ENCODE measurements around the gene SIRT2. TPM values are rescaled to one million over a fixed set of nuclear protein-coding genes. Genes with fewer than 3 reads are reported as not detected.
"Not testable (repeated sequence)": the region's sequence is repeated elsewhere in the genome, so short reads cannot be mapped to it uniquely, and the experiment has no call there.

Gene SIRT2
- polyA plus RNA-seq, 1 donor (not counting 4 experiments of a cell fraction or from before 2014, with no cell fraction given) = 46.6 TPM

DNA sequence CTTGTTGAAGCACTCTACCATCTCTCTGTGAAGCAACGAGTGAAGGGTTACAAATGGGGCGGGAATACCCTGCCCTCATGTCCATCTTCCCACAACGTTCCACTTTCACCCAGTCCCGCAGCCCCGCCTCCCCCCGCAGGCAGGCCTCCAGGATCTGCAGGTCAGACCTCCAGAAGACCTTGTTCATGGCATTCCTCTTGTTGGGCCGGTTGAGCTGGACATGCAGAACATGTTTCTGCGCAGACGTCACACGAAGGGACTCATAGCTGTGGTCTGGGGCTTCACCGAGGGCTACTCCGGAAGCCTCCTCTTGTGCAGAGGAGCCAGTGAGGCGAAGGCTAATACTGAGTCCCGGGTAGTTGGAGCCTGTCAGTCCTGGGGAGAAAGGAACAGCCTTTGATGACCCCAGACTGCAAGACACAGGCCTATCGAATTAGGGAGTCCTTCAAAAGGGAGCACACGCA, 68.2 kb downstream of the SIRT2 start:
- Histone ChIP-seq H3K4me1 (ENCODE audit: control insufficient read depth, extremely low read depth, insufficient read depth, low read length) (peaks cover 22% of the 10 kb centered on the region), H3K36me3 (ENCODE audit: control insufficient read depth in 2 of 2, extremely low read depth in 1 of 2, insufficient read depth in 2 of 2, low read length in 2 of 2) (peaks cover 4 to 7% of the 10 kb centered on the region in 2 experiments), H3K9me3 (ENCODE audit: control insufficient read depth, low read depth, low read length) (no peaks in the 10 kb centered on the region), H2AFZ (ENCODE audit: control insufficient read depth, low read length) (peak overlapping the region; percentile 92), H3K9me1 (ENCODE audit: control insufficient read depth, extremely low read depth, insufficient read depth, low read length) (peaks cover 2% of the 10 kb centered on the region), H3K9ac (ENCODE audit: control insufficient read depth, extremely low read depth, insufficient read depth, low read length) (peak overlapping the region; percentile 77), H3K27me3 (ENCODE audit: control insufficient read depth, extremely low read depth, insufficient read depth, low read length) (no peaks in the 10 kb centered on the region), H3K79me2 (ENCODE audit: control insufficient read depth, insufficient read depth, low read length) (no peaks in the 10 kb centered on the region), H3K4me3 (ENCODE audit: control insufficient read depth in 2 of 3, extremely low read depth in 1 of 3, insufficient read depth in 2 of 3, low read depth in 1 of 3, low read length in 3 of 3) (peak overlapping the region; percentile 53 to 77 (median 63)), H4K20me1 (ENCODE audit: control insufficient read depth, extremely low read depth, insufficient read depth, low read length) (no peaks in the 10 kb centered on the region), H3K27ac (ENCODE audit: control insufficient read depth, insufficient read depth, low read length) (peak overlapping the region; percentile 73), H3K4me2 (ENCODE audit: control insufficient read depth, extremely low read depth, insufficient read depth, low read depth, low read length) (peak overlapping the region; percentile 81)
- FAIRE-seq (peak; percentile 51), DNase-seq (ENCODE audit: low read depth, low spot score) (no peak)
- no peak for TF ChIP-seq EZH2 (IDR thresholded peaks at IDR 0.05; ENCODE audit: low read length)
- TF ChIP-seq CTCF (optimal IDR thresholded peaks at IDR 0.05 in 1 of 3, IDR thresholded peaks at IDR 0.05 in 1 of 3, conservative IDR thresholded peaks at IDR 0.05 in 1 of 3; ENCODE audit: extremely low read depth in 1 of 3, insufficient read depth in 2 of 3, low read length in 3 of 3) = no peak
- dilution Hi-C loops (cut with MboI; ENCODE audit: extremely low pct_ligation_motif_present, low sequenced_read_pairs) = no loop called here

GRCh38 chr19:38830039-38830733, 69.2 kb downstream of the SIRT2 start:
- no peaks in the 10 kb centered on the region for H3K9me3 ChIP-seq (ENCODE audit: control insufficient read depth, low read depth, low read length)
- no peak for FAIRE-seq
- no peak overlapping the region for H3K4me3 ChIP-seq (ENCODE audit: control insufficient read depth in 2 of 3, extremely low read depth in 1 of 3, insufficient read depth in 2 of 3, low read depth in 1 of 3, low read length in 3 of 3)
- no peaks in the 10 kb centered on the region for H3K27me3 ChIP-seq (ENCODE audit: control insufficient read depth, extremely low read depth, insufficient read depth, low read length)
- H3K27ac ChIP-seq (ENCODE audit: control insufficient read depth, insufficient read depth, low read length) = no peak overlapping the region
- H3K9ac ChIP-seq (ENCODE audit: control insufficient read depth, extremely low read depth, insufficient read depth, low read length) = no peak overlapping the region
- H3K4me2 ChIP-seq (ENCODE audit: control insufficient read depth, extremely low read depth, insufficient read depth, low read depth, low read length) = no peak overlapping the region
- DNase-seq (ENCODE audit: low read depth, low spot score) = no peak
- H4K20me1 ChIP-seq (ENCODE audit: control insufficient read depth, extremely low read depth, insufficient read depth, low read length) = no peaks in the 10 kb centered on the region
- H3K36me3 ChIP-seq (ENCODE audit: control insufficient read depth in 2 of 2, extremely low read depth in 1 of 2, insufficient read depth in 2 of 2, low read length in 2 of 2) = peaks cover 0 to 5% of the 10 kb centered on the region in 2 experiments
- no peak overlapping the region for H2AFZ ChIP-seq (ENCODE audit: control insufficient read depth, low read length)
- dilution Hi-C loops (cut with MboI; ENCODE audit: extremely low pct_ligation_motif_present, low sequenced_read_pairs) = no loop called here
- TF ChIP-seq EZH2 (IDR thresholded peaks at IDR 0.05; ENCODE audit: low read length) (no peak), CTCF (optimal IDR thresholded peaks at IDR 0.05 in 1 of 3, IDR thresholded peaks at IDR 0.05 in 1 of 3, conservative IDR thresholded peaks at IDR 0.05 in 1 of 3; ENCODE audit: extremely low read depth in 1 of 3, insufficient read depth in 2 of 3, low read length in 3 of 3) (no peak)
- H3K4me1 ChIP-seq (ENCODE audit: control insufficient read depth, extremely low read depth, insufficient read depth, low read length) = peaks cover 12% of the 10 kb centered on the region
- H3K79me2 ChIP-seq (ENCODE audit: control insufficient read depth, insufficient read depth, low read length) = no peaks in the 10 kb centered on the region
- H3K9me1 ChIP-seq (ENCODE audit: control insufficient read depth, extremely low read depth, insufficient read depth, low read length) = no peaks in the 10 kb centered on the region

DNA sequence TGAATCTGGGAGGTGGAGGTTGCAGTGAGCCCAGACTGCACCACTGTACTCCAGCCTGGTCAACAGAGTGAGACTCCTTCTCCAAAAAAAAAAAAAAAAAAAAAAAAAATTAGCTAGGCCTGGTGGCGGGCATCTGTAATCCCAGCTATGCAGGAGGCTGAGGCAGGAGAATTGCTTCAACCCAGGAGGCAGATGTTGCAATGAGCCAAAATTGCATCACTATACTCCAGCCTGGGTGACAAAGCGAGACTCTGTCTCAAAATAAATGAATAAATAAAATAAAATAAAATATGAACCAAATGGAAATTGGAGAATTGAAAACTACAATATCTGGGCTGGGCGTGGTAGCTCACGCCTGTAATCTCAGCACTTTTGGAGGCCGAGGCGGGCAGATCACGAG, 70.2 kb downstream of the SIRT2 start:
- dilution Hi-C loops (cut with MboI; ENCODE audit: extremely low pct_ligation_motif_present, low sequenced_read_pairs) = not testable (repeated sequence)

More for the DNA sequence above, 70.2 kb downstream of the SIRT2 start:
- H3K36me3 ChIP-seq (ENCODE audit: control insufficient read depth in 2 of 2, extremely low read depth in 1 of 2, insufficient read depth in 2 of 2, low read length in 2 of 2); H3K27ac ChIP-seq (ENCODE audit: control insufficient read depth, insufficient read depth, low read length); DNase-seq (ENCODE audit: low read depth, low spot score); H4K20me1 ChIP-seq (ENCODE audit: control insufficient read depth, extremely low read depth, insufficient read depth, low read length); H3K27me3 ChIP-seq (ENCODE audit: control insufficient read depth, extremely low read depth, insufficient read depth, low read length); H3K9me1 ChIP-seq (ENCODE audit: control insufficient read depth, extremely low read depth, insufficient read depth, low read length); H3K9ac ChIP-seq (ENCODE audit: control insufficient read depth, extremely low read depth, insufficient read depth, low read length); H3K79me2 ChIP-seq (ENCODE audit: control insufficient read depth, insufficient read depth, low read length); H3K4me2 ChIP-seq (ENCODE audit: control insufficient read depth, extremely low read depth, insufficient read depth, low read depth, low read length); H2AFZ ChIP-seq (ENCODE audit: control insufficient read depth, low read length); H3K9me3 ChIP-seq (ENCODE audit: control insufficient read depth, low read depth, low read length); FAIRE-seq; H3K4me3 ChIP-seq (ENCODE audit: control insufficient read depth in 2 of 3, extremely low read depth in 1 of 3, insufficient read depth in 2 of 3, low read depth in 1 of 3, low read length in 3 of 3): not testable (repeated sequence)
- peaks cover 12% of the 10 kb centered on the region for H3K4me1 ChIP-seq (ENCODE audit: control insufficient read depth, extremely low read depth, insufficient read depth, low read length)
